GM18526 (cell line): ENCODE measurements around the gene LGALS9.

Experiments used
- POLR2A ChIP-seq: IDR thresholded peaks from 3 replicates; pipeline ENCODE4 v1.6.1; 2011; ENCODE audit not compliant: insufficient read length; ENCODE audit errors: extremely low read depth

Gene LGALS9

GRCh38 chr17:27630607-27631410, at the start of gene LGALS9:
LGALS9 (plus strand) TSS chr17:27631188; CDS start chr17:27631266, 78 bp downstream.
- TF ChIP-seq POLR2A, result no peak

DNA sequence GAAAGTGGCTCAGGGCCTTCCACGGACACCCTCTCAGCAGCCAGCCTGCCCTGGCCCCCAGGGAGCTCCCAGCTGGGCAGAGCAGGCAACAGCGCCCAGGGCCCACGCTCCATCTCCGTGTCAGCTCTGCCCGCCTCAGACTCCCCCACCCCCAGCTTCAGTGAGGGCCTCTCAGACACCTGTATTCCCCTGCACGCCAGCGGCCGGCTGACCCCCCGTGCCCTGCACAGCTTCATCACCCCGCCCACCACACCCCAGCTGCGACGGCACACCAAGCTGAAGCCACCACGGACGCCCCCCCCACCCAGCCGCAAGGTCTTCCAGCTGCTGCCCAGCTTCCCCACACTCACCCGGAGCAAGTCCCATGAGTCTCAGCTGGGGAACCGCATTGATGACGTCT, 48.3 kb upstream of the LGALS9 start:
- no peak for TF ChIP-seq POLR2A

DNA sequence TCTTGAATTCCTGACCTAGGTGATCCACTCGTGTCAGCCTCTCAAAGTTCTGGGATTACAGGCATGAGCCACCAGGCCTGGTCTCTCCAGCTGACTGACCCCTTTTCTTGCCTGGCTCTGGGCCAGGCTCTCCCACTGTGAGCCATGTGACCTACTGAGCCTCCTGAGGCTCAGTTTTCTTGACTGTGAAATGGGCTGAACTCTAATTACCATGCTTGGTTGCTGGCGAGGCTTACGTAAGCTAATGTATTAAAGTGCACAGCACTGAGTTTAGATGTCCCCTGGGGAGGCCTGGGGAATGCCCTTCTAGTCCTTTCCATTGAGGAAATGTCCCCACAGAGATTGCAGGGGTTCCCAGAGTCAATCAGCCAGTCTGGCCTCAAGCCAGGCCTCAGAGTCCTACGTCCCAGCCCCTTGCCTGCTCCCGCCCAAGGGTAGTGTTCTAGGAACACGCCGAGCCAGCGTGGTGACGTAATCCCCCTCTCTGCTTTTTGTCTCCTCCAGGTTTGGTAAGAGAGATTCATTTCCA, 45.8 kb upstream of the LGALS9 start:
- TF ChIP-seq POLR2A, result no peak

GRCh38 chr17:27585792-27586191, 45.2 kb upstream of the LGALS9 start:
- no peak for TF ChIP-seq POLR2A

DNA sequence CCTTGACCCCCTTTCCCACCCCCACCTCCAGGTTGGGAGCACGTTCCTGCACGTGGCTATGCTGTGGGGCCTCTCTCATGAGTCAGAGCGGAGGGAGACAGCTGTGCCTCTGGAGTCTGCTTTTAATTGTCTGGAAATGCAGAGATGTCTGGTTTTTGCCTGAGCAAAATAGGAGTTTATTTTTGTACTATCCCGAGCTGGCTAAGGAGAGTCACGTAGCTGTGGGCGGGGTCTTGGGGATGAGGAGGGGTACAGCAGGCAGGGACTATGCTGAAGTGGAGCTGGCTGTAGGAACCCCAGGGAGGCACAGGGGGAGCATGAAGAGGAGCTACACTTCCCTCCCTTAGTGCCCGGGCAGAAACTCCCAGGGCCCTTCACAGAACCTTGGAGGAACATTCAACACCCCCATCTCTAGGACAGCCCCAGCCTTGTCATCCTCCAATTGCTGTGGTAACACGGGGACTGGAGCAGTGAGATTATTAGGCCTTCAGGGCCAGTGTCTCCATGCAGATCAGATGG, 44.7 kb upstream of the LGALS9 start:
- TF ChIP-seq POLR2A, result no peak

DNA sequence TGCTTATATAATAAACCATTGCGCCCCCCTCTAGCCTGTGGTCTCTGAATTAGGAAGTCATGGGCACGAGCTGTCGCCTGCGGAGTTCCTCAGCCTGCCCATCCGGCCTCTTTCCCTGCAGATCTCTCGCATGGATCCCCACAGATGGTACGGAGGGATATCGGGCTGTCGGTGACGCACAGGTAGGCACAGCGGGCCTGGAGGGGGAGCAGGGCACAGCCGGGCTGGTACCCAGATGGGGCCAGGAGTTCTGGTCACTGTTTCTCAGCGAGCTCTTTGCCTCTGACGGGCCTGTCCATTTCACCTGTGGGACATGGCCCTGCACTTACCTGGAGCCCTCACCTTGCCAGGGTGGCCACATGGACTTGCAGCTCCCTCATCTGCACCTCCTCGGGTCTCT, 42.6 kb upstream of the LGALS9 start:
- TF ChIP-seq POLR2A, result no peak

- no peak for TF ChIP-seq POLR2A
Measured at GRCh38 chr17:27590864-27591263, 40.1 kb upstream of the LGALS9 start.

GRCh38 chr17:27591986-27592385, 39.0 kb upstream of the LGALS9 start:
- no peak for TF ChIP-seq POLR2A

- TF ChIP-seq POLR2A, result no peak
Measured at GRCh38 chr17:27593232-27593856, 37.6 kb upstream of the LGALS9 start.

GRCh38 chr17:27593857-27594255, 37.1 kb upstream of the LGALS9 start:
- no peak for TF ChIP-seq POLR2A

DNA sequence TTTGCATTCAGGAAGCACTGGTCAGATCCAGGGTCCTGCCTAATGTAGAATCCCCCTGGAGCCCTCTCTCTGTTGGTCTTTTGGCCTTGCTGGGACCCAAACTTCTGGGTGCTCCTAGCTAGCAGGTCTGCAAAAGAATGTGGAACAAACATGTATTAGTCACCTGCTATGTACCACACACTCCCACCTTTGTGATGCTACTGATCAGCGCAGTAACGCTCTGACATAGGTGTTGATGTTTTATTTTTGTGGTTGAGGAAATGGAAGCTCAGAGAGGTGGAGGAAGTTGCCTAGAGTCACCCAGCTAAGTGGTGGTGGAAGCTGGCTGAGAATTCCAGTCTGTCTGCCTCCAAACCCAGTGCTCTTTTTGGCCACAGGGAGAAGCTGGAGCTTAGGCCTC, 35.8 kb upstream of the LGALS9 start:
- no peak for TF ChIP-seq POLR2A

DNA sequence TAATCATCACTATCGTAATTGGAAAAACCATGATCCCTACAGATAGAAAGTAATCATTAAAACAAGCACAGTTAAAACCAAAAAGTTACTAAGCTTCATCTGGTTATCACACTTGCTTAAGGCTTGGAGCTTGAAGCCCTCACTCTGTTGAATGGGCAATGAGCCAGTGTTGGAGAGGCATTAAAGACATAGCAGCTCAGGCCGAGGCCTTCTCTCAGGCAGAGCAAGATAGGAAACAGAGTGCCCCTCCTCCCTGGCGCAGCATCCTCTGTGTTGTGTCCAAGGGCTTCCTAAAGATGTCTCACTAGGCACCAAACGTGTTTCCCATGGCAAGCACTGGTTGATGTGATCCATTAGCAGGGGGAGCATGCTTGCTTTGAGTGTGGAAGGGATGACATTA, 34.9 kb upstream of the LGALS9 start:
- TF ChIP-seq POLR2A, result no peak

DNA sequence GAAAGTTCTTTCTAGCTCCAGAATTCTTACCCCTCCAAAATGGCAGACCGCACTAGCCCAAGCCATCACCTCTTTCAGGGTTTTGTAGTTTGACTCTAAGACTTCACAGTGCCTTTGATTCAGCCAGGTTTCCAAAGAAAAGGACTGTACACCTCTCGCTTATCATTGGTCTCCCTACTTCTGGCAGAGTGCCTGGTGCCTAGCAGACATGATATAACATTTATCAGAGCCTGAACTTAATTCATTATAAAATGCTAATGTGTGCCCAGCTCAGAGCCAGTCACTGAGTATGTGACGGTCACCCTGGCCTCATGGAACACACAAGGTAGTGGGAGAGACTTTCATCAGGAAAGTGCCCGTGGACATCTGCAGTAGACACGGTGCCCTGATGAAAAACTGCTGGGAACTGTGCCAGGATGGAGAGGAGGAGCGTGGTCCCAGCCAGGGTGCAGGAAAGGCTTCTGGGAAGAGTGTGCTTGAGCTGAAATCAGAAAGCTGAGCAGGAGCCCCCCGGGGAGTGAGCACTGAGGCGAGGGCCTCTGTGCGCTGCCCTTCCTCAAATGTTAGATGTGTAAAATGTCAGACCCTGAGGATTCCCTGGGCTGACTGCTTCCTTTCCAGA, 34.3 kb upstream of the LGALS9 start:
- no peak for TF ChIP-seq POLR2A

GRCh38 chr17:27597188-27597580, 33.8 kb upstream of the LGALS9 start:
- TF ChIP-seq POLR2A, result no peak

GRCh38 chr17:27597783-27598320, 33.1 kb upstream of the LGALS9 start:
- no peak for TF ChIP-seq POLR2A
